ENCODE results near the gene PPIP5K2. TPM values are rescaled to one million over a fixed set of nuclear protein-coding genes. Genes with fewer than 3 reads are reported as not detected.

The PPIP5K2 gene
- 41.8 and 65.8 TPM in 2 replicates for total RNA-seq

DNA sequence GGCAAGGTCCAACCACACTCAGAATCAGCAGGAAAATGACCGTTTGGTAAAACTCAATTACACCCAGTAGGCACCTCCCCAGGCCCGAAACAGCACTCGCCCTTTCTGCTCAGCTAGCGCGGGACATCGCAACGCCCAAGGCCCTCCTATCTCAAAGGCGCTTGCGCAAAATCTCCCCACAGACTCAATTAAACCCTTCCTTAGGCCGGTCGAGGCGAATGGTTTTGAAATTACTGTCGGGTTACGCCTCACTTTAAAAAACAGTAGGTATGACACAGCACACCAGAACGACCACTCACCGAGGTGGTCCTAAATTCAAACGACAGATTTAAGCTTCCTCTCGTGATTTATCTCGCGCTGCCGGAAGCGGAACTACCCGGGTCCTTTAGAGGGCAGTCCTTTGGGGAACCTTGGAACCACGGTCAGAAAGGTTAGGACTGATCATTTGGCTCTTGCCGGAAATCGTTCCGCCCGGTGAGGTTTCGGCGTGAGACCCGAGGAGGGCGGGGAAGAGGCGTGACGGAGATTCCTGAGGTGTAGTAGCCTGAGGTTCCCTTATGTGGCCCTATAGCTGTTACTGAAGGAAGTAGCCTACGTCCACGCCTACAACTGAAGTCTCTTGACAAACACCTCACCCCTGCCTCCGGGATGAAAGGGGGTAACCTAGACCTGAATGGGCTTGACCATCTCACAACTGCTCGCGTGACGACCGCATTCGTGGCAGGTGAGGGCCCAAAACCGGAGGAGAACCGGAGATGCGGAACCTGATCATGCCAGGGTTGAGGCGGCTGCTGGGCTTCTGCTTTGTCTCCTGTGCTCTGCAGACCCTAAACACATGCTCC, at the start of gene PPIP5K2, which contains the start of gene GIN1:
Gene PPIP5K2 (plus strand): TSS at position 537 of the 842 bp plus-strand sequence. CDS start 9,289 bp downstream, outside the sequence.
Gene GIN1 (minus strand): TSS at position 374 of the 842 bp plus-strand sequence. CDS start 11,431 bp downstream, outside the sequence.

GRCh38 chr5:103258368-103258956, 138.4 kb downstream of the PPIP5K2 start, which contains the start of gene MACIR:
TSS of gene MACIR (plus strand) at chr5:103258763. CDS start at chr5:103275920, 17,157 bp downstream.

Other genes starting within 250 kb of the PPIP5K2 start
- 3.3 and 7.5 TPM in 2 replicates for gene GIN1, start 163 bp upstream of the PPIP5K2 start, total RNA-seq
- 10.1 and 11.2 TPM in 2 replicates for gene MACIR, start 138.5 kb downstream of the PPIP5K2 start, total RNA-seq